Body of pancreas (tissue), 4 donors: ENCODE data around the gene AADACL3.

Experiments used
- CTCF ChIP-seq, 7 experiments: fragments of 450-650 bp in 4 of 7; fragments of 200-600 bp in 3 of 7; sonication (generic) in 3 of 7; IDR thresholded peaks; one replicate each; pipeline ENCODE4 v1.5.1; 2016 to 2019; ENCODE audit warnings: antibody characterized with exemption in 7 of 7
- POLR2A ChIP-seq, 3 donors: fragments of 450-650 bp; IDR thresholded peaks; one replicate each; pipeline ENCODE4 v1.6.1; 2016; ENCODE audit warnings: antibody characterized with exemption in 3 of 3, mild to moderate bottlenecking in 2 of 3

GRCh38 chr1:12756273-12756672 lies 40.4 kb downstream of the AADACL3 start:
- no peak for TF ChIP-seq CTCF (IDR thresholded peaks at IDR 0.05)
- no peak for TF ChIP-seq POLR2A (IDR thresholded peaks at IDR 0.05)
